Hepatocyte (in vitro differentiated cells): ENCODE data around the gene CARD9.

Source experiments
- CTCF ChIP-seq: fragments of 200-600 bp; sonication (generic); IDR thresholded peaks from 2 replicates; pipeline ENCODE4 v1.5.1; 2016; ENCODE audit warnings: antibody characterized with exemption, mild to moderate bottlenecking; ENCODE audit not compliant: poor library complexity
- EZH2 ChIP-seq: fragments of 200-600 bp; sonication (generic); IDR thresholded peaks from 2 replicates; pipeline ENCODE4 v1.6.1; 2016; ENCODE audit warnings: antibody characterized with exemption, mild to moderate bottlenecking, borderline replicate concordance

- TF ChIP-seq CTCF (no peak), EZH2 (no peak)
Measured at GRCh38 chr9:136383436-136383835, 10.0 kb upstream of the CARD9 start.
